Islet precursor cell (in vitro differentiated cells): ENCODE measurements around the gene COL8A1.

Source experiments
- DNase-seq: peaks from one replicate; pipeline ENCODE4 v3.0.0-alpha.2; 2018

The COL8A1 gene

GRCh38 chr3:99640214-99640851, 1.9 kb downstream of the COL8A1 start:
- DNase-seq, result no peak

GRCh38 chr3:99641480-99641879, 3.1 kb downstream of the COL8A1 start:
- no peak for DNase-seq

DNA sequence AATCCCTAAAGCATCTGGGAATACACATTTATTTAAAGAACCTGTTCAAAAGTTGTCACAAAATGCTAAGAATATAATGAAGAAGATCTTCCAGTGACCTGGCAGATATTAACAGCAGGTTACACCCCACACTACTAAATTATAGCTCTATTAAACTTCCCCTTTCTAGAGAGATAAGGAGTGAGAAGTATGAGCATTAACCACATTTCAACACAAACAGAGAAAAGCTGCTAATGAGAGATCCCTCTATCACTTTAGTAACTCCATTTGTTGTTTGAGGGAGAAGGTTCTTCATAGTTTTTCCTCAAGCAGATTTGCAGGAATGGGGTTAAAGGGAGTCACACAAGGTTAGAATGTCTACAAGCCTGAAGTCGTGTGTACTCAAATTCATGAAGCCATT, 3.6 kb downstream of the COL8A1 start:
- no peak for DNase-seq

DNA sequence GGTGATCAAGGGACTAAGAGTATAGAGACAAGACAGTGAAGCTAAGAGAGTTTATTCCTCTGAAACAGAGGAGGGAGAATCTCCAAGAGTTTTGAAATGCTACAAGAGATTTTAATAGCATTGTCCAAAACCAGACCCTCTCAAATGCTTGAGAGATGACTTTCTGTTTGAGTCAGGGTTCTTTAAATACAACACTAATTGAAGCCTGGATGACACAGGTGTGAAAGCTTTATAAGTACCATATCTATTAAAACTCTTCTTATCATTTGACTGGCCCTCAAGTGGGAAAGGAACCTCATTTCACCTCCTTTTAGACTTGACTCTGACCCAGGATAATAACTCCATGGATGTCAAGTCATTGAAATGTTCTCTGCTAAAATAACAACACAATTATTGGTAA, 5.6 kb downstream of the COL8A1 start:
- no peak for DNase-seq

DNA sequence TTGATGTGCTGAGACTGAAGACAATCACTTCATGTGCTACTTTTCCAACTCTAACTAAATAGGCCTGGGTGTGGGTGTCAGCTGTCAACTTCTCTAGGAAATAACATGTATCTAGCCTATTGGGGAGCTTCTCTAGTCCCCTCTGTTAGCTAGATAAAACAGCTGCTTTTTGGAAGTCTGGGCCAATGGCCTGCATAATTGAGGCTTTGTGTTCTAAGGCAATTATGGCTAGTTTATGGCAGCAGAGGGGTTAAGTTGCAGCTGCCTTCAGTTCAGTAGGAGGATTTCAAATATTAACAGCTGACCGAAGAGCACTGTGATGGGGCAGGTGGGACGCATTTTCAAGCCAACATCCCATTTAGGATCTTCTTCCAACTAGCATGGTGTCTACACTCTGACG, 6.4 kb downstream of the COL8A1 start:
- DNase-seq, result no peak

GRCh38 chr3:99645277-99646106, 7.1 kb downstream of the COL8A1 start:
- DNase-seq, result no peak

- DNase-seq, result no peak
Observed at GRCh38 chr3:99646107-99646435, 7.7 kb downstream of the COL8A1 start.

GRCh38 chr3:99647081-99647480, 8.7 kb downstream of the COL8A1 start:
- DNase-seq, result no peak

DNA sequence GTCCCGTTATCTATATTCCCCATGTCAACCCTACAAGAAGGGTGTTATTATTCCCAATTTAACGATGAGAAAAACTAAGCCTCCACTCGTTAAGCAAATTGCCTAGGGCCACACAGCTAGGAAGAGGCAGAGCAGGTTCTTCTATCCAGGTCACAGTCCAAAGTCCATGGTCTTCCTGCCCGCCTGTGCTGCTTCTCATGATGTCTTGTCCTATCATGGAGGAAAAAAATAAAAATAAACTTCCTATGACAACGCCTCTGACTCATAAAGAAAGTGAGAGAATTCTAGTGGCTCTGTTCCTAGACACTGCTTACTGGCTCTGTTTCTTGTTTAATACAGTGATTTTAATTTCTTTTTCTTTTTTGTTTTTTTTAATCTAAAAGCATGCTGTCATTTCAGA, 9.7 kb downstream of the COL8A1 start:
- DNase-seq, result peak; percentile 68

- no peak for DNase-seq
Observed at GRCh38 chr3:99648516-99648915, 10.1 kb downstream of the COL8A1 start.

DNA sequence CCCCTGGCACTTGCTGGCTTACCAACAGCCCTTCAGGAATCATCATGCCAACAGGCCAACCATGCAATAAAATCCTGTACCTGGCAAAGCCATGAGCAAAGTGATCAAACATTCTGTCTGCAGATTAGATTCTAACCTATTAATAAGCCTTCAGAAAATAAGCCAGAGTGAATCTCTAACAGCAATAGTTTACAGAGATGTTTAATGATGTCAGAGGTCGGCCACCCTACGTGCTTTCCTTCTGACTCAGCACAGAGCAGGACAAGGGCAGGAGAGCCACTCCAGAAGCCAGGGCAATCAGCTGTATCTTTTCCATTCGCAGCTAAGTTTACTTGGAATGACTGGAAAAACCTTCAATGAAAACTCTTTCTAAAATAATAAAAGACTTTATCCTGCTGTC, 13.1 kb downstream of the COL8A1 start:
- DNase-seq, result peak; percentile 82

DNA sequence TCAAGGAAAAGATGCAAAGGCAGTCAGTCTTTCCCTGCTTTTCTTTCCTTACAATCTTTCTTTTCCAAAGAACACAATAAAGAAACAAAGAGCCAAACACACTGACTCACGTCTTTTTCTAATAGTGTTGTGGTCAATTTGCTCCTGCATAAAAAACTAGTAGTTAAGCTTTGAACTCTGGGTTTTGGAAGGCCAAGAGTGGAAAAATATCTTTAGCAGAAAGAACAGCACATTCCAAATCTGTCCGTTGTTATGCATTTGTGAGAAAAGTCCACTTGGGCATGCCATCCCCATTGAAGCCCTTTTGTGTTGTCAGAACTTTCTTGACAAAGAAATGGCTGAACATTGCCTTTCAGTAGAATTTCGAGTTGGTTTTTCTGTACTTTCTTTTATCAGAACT, 18.2 kb downstream of the COL8A1 start:
- DNase-seq, result no peak

- no peak for DNase-seq
Observed at GRCh38 chr3:99658274-99658673, 19.9 kb downstream of the COL8A1 start.

DNA sequence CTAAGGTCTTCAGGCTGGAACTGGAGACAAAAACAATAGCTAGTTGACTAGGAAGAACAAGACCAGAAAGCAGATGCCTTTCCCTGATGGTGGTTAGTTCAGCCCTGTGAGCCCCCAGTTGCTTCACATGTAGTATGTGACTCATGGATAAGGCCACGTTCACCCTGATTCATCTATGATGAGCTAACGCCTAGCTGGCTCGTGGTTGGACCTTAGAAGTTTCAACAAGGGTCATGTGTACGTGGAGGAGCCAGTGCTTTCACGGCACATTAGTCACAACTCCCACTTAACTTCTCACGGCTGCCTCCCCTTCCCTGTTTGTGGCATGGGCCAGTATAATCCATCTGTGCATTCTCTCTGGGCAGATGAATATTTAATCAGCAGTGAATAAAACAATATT, 20.6 kb downstream of the COL8A1 start:
- DNase-seq, result peak; percentile 65

- DNase-seq, result no peak
Observed at GRCh38 chr3:99659951-99660350, 21.6 kb downstream of the COL8A1 start.

DNA sequence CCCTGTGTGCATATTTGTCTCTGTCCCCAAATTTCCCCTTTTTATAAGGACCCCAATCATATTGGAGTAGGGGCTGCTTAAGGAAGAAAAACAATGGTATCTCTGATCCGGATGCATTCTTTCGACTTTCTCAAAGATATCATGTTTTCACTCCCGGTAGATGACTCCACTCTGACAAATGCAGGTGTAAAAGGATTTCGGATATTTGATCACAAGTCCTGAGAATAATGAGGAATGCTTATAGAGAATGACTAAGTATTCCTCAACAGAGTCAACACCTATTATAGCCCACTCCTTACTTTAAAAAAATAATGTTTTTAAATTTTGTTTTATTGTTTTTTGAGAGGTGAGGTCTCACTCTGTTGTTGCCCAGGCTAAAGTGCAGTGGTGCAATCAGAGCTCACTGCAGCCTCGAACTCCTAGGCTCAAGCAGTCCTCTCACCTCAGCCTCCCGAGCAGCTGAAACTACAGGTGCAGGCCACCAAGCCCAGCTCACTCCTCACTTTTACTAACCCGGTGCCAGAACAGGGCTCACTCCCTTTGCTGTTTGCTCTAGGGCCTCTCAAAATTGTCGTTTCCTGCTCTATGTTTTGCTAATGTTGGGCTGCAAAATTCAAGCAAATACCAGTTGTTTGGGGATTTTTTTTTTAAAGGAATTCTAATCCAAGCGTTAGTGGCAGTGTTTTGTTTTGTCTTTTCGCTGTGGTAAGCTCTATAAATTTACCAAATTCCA, 24.6 kb downstream of the COL8A1 start:
- DNase-seq, result no peak

GRCh38 chr3:99663977-99664376, 25.6 kb downstream of the COL8A1 start:
- no peak for DNase-seq

- no peak for DNase-seq
Observed at GRCh38 chr3:99665017-99665416, 26.6 kb downstream of the COL8A1 start.

- DNase-seq, result no peak
Observed at GRCh38 chr3:99666201-99666600, 27.8 kb downstream of the COL8A1 start.

- no peak for DNase-seq
Observed at GRCh38 chr3:99668044-99668443, 29.6 kb downstream of the COL8A1 start.

DNA sequence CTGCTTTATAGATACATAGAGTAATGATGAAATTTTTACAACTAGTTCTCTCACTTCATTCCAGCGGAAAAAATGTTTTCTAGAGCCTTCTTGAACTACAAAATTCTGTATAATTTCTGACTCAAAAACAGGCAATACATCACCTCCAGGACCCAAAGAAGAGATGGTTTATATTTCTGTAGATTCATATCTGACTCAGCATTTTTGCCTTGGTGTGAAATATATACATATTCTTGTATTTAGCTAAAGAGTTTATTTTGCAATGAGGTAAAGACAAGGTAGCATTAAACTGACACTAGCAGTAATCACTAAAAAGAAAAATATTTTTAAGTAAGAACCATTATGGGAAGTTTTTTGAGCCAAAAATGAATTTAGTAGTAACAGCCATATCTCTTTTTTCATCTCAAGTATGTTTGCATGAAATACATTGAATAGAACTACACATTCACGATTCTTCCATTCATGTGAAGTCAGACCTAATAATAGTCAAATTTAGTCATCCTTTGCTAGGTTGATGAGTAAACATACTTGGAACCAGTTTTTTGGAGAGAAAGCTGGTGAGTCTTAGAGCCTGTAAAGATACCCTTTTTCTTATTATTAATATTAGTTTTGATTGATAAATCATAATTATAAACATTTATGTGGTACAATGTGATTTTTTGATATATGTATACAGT, 31.6 kb downstream of the COL8A1 start:
- DNase-seq, result no peak

- no peak for DNase-seq
Observed at GRCh38 chr3:99670556-99670950, 32.2 kb downstream of the COL8A1 start.

DNA sequence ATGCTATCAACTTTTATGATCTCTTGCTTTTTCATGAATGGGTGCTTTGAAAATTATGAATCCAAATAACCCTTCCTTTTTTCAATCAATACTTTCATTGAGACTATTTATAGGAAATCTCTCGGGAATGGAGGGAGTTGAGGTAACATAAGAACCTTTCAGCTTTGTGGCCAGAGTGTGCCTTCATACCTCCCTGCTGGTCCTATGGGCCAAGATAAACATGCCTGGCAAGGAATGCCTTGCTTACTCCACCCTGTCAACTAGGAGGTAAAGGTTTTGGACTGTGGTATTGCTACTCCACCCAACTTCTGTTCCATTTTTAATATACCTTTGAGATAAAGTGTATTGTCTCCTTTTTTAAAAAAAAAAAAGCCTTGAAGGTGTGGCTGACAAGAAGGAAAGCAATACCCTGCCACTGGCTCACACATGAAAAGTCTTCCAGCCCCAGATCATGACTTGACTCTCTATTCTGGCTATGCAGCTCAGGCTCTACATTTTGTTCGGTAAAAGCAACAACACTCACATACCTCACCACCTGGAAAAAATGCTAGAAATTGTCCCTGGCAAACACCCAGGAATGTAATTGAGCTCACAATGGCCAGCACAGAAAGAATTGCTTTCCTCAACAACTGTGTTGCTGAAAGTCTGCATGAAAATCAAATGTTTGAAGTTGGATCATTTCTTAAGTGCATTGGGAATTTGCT, 35.8 kb downstream of the COL8A1 start:
- peak; percentile 55 for DNase-seq
